ENCODE data around the gene HDAC6.

DNA sequence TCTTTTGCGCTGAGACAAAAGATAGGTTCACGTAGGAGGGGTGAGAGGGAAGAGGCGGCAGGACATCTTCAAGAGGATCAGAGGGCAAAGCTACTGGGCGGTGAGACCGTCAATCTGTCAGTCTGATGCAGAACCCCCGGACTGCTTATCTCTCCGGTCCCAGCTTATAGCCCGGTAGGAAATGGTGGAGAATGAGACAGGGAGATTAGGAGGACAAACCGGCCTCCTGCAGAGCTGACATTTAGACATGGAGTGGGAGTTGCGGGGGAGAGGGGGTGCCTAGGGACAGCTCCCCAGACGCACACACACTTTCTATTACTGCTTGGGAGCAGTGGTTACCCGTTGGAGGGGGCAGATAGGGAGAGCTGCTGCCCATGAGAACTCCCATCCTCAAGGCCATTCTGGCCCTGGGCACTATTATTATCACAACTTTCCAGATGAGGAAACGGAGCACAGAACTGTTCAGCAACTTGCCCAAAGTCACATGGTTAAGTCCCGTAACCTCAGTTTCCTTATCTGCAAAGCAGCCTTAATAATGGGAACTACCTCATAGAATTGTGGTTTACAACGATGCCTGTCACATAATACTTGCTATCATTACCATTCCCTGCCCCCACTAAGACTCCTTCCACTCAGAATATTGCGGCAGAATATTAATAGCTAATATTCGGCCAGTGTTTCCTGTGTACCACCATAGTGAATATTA is 1.1 kb upstream of the HDAC6 start:
- TF ChIP-seq TRIM28 (IDR thresholded peaks at IDR 0.05; ENCODE audit: borderline replicate concordance, low read length) = no peak
- no peak for TF ChIP-seq ZNF133 (tag by site-specific recombination; IDR thresholded peaks at IDR 0.05)
- no peak for TF ChIP-seq CTCF (tag by site-specific recombination; IDR thresholded peaks at IDR 0.05)
- TF ChIP-seq ZBTB7A (tag by site-specific recombination; IDR thresholded peaks at IDR 0.05; ENCODE audit: low read depth) = no peak
- TF ChIP-seq ZSCAN16 (tag by site-specific recombination; IDR thresholded peaks at IDR 0.05) = no peak

Measured in HEK293 (cell line).